ENCODE results near the gene ELOVL5.
A peak's percentile ranks its signal among the peaks of the same experiment; 100 is the strongest.

Gene ELOVL5

GRCh38 chr6:53251033-53251672 is 97.6 kb downstream of the ELOVL5 start:
- no peaks in the 10 kb centered on the region for H3K9me3 ChIP-seq (ENCODE audit: insufficient read depth, low read length)
- no peak overlapping the region for H3K4me3 ChIP-seq (ENCODE audit: low read length)
- H3K9ac ChIP-seq (ENCODE audit: low read length), result no peak overlapping the region
- H3K4me1 ChIP-seq (ENCODE audit: low read length), result peaks cover 12% of the 10 kb centered on the region
- H3K79me2 ChIP-seq (ENCODE audit: low read length), result no peaks in the 10 kb centered on the region
- no peak overlapping the region for H2AFZ ChIP-seq (ENCODE audit: low read depth, low read length)
- no peaks in the 10 kb centered on the region for H3K36me3 ChIP-seq (replicated peaks; ENCODE audit: low read depth, low read length)
- no peak overlapping the region for H3K4me2 ChIP-seq (ENCODE audit: low read length)
- H3K27me3 ChIP-seq (ENCODE audit: low read depth, low read length), result peaks cover 42% of the 10 kb centered on the region
- no peak for TF ChIP-seq EZH2phosphoT487 (IDR thresholded peaks at IDR 0.05; ENCODE audit: low read depth)
- TF ChIP-seq CTCF (IDR thresholded peaks at IDR 0.05; ENCODE audit: low read depth, low read length), result no peak
- no peak overlapping the region for H3K27ac ChIP-seq (ENCODE audit: low read length)
- H4K20me1 ChIP-seq (ENCODE audit: insufficient read depth, low read length), result peaks cover 12% of the 10 kb centered on the region; the same call in 1 of the 2 replicates

GRCh38 chr6:53250176-53251032 is 98.3 kb downstream of the ELOVL5 start:
- peaks cover 49% of the 10 kb centered on the region for H3K27me3 ChIP-seq (ENCODE audit: low read depth, low read length)
- H3K27ac ChIP-seq (ENCODE audit: low read length), result no peak overlapping the region
- H3K4me2 ChIP-seq (ENCODE audit: low read length), result no peak overlapping the region
- H3K9ac ChIP-seq (ENCODE audit: low read length), result no peak overlapping the region
- peaks cover 12% of the 10 kb centered on the region; the same call in 1 of the 2 replicates for H4K20me1 ChIP-seq (ENCODE audit: insufficient read depth, low read length)
- no peaks in the 10 kb centered on the region for H3K9me3 ChIP-seq (ENCODE audit: insufficient read depth, low read length)
- no peak overlapping the region for H2AFZ ChIP-seq (ENCODE audit: low read depth, low read length)
- no peaks in the 10 kb centered on the region for H3K79me2 ChIP-seq (ENCODE audit: low read length)
- H3K4me1 ChIP-seq (ENCODE audit: low read length), result peaks cover 19% of the 10 kb centered on the region
- TF ChIP-seq CTCF (IDR thresholded peaks at IDR 0.05; ENCODE audit: low read depth, low read length), result no peak
- no peak for TF ChIP-seq EZH2phosphoT487 (IDR thresholded peaks at IDR 0.05; ENCODE audit: low read depth)
- H3K4me3 ChIP-seq (ENCODE audit: low read length), result no peak overlapping the region
- no peaks in the 10 kb centered on the region for H3K36me3 ChIP-seq (replicated peaks; ENCODE audit: low read depth, low read length)

DNA sequence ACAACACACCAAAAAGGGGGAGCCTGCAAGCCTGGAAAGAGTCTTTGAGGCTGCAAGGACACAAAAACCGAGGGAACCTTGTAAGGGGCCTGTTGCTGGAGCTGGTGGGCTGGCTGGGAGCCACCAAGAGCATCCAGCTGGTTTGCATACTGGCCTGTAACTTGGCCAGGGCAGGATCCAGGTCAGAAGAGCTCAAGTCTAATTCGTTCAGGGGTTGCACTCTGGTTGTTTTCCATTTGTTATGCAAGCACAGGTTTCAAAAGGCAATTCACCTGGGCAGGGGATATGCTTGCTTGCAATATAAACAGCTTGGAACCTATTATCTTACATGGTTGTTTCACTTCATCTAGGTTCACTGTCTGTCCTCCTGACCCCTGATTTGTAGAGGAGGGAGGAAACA is 101.8 kb downstream of the ELOVL5 start:
- Histone ChIP-seq H3K27ac (ENCODE audit: low read length) (no peak overlapping the region), H3K36me3 (replicated peaks; ENCODE audit: low read depth, low read length) (no peaks in the 10 kb centered on the region), H2AFZ (ENCODE audit: low read depth, low read length) (no peak overlapping the region), H3K27me3 (ENCODE audit: low read depth, low read length) (peaks cover 49% of the 10 kb centered on the region), H3K9me3 (ENCODE audit: insufficient read depth, low read length) (0 out of 2 replicates have a peak, but pooled peaks cover 4% of the 10 kb centered on the region), H3K4me3 (ENCODE audit: low read length) (no peak overlapping the region), H3K4me1 (ENCODE audit: low read length) (peaks cover 40% of the 10 kb centered on the region), H3K4me2 (ENCODE audit: low read length) (no peak overlapping the region), H4K20me1 (ENCODE audit: insufficient read depth, low read length) (peaks cover 9% of the 10 kb centered on the region; the same call in 1 of the 2 replicates), H3K79me2 (ENCODE audit: low read length) (no peaks in the 10 kb centered on the region), H3K9ac (ENCODE audit: low read length) (no peak overlapping the region)
- TF ChIP-seq CTCF (IDR thresholded peaks at IDR 0.05; ENCODE audit: low read depth, low read length), result no peak
- no peak for TF ChIP-seq EZH2phosphoT487 (IDR thresholded peaks at IDR 0.05; ENCODE audit: low read depth)

DNA sequence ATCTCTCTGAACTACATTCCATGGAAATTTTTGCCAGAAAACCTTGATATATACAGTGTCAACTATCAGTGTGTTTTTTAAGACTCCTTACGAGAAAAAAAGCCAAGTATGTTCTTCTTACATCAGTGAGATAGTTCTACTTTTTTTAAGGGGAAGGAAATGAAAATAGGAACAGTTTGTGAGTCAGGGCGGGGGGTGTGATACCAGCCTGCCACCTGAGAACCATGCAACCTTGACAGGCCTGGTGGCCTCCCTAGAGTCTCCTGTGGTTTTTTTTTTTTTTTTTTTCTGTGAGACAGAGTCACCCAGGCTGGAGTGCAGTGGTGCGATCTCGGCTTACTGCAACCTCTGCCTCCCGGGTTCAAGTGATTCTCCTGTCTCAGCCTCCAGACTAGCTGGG is 103.8 kb downstream of the ELOVL5 start:
- Histone ChIP-seq H3K27me3 (ENCODE audit: low read depth, low read length) (peaks cover 46% of the 10 kb centered on the region), H3K4me3 (ENCODE audit: low read length) (peak overlapping the region; percentile 54), H3K27ac (ENCODE audit: low read length) (peak overlapping the region; percentile 94), H3K4me1 (ENCODE audit: low read length) (peaks cover 60% of the 10 kb centered on the region), H3K4me2 (ENCODE audit: low read length) (peak overlapping the region; percentile 84), H3K36me3 (replicated peaks; ENCODE audit: low read depth, low read length) (peaks cover 12% of the 10 kb centered on the region), H3K9me3 (ENCODE audit: insufficient read depth, low read length) (peaks cover 10% of the 10 kb centered on the region; the same call in 1 of the 2 replicates), H4K20me1 (ENCODE audit: insufficient read depth, low read length) (peaks cover 9% of the 10 kb centered on the region; the same call in 1 of the 2 replicates), H3K9ac (ENCODE audit: low read length) (peak overlapping the region; percentile 58), H2AFZ (ENCODE audit: low read depth, low read length) (no peak overlapping the region), H3K79me2 (ENCODE audit: low read length) (no peaks in the 10 kb centered on the region)
- TF ChIP-seq EZH2phosphoT487 (IDR thresholded peaks at IDR 0.05; ENCODE audit: low read depth) (peak; percentile 53; the same call in 1 of the 2 replicates), CTCF (IDR thresholded peaks at IDR 0.05; ENCODE audit: low read depth, low read length) (no peak)

All from OCI-LY3 (cell line).